Activated CD4-positive, alpha-beta T cell treated with anti-CD3 and anti-CD28 coated beads, Interleukin-2, amount 50 U/mL, for 4 hours (primary cell): ENCODE results near the gene COX11.

Source experiments
- DNase-seq, 2 experiments: peaks; one replicate each; pipeline ENCODE4 v3.0.0-alpha.2; 2020

The COX11 gene

DNA sequence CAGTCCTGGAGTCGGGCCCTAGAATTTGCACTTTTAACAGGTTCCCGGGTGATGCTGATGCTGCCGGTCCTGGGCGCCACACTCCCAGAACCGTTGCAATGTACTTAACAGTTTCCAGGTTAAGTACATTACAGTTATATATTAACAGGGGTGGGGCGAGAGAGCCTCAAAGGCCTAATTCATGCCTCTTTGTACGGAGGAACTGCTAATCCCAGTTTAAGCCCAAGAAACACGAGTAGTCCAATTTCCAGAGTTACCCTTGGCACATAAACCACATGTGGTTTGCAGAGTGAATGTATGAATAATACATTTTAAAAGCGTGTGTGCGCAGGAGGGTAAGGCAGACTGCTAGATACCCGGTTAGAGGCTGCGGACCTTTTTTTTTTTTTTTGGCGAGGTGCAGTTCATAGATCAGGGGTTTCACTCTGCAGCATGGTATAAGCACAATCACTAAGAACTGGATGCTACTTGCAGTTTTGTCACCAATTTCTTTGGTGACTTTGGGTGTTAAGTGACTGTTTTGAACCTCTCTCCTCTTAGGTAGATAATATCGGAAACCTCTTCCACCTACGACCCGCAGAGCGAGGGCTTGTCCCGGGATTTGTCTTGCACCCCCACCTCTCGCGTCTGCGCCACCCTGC lies 713 bp downstream of the COX11 start:
- no peak for DNase-seq

- no peak for DNase-seq
These were observed 11.7 kb downstream of the COX11 start for GRCh38 chr17:54956791-54957190.

DNA sequence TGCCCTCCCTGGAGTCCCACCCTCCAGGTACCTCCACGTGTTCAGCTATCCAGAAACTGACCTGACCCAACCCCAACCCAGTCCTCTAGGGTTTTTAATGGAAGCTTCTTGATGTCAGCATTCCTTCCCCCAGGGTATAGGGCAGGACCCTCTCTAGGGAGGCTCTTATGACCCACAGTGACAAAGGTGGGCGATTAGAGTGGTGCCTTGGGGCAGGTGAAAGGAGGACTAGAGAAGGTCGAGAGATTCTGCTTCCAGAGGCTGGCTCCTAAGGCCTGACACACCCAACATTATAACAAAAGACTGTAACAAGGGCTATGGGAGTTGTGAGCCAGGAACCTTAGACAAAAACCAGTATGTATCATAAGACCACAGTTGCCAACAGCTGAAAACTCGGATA lies 17.2 kb downstream of the COX11 start:
- DNase-seq: no peak

GRCh38 chr17:54950116-54950515 lies 18.3 kb downstream of the COX11 start:
- DNase-seq: no peak

DNA sequence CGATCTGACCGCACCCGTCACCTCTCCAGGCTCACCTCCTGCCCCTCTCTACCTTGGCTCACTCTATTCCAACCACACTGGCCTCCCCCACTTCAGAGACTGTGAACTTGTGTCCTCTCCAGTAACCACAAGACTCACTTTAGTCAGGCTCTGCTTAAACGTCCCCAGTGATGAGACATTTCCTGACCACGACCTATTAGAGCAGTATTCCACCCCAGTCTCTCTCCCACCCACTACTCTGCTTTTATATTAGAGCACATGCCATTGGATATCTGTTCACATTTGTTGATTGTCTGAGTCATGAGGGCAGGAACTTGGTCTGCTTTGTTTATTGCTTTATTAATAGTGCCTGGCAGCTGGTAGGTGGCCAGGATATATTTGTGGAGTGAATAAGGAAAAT lies 20.1 kb downstream of the COX11 start:
- DNase-seq: no peak

- no peak for DNase-seq
These were observed 21.1 kb downstream of the COX11 start for GRCh38 chr17:54947396-54947795.

DNA sequence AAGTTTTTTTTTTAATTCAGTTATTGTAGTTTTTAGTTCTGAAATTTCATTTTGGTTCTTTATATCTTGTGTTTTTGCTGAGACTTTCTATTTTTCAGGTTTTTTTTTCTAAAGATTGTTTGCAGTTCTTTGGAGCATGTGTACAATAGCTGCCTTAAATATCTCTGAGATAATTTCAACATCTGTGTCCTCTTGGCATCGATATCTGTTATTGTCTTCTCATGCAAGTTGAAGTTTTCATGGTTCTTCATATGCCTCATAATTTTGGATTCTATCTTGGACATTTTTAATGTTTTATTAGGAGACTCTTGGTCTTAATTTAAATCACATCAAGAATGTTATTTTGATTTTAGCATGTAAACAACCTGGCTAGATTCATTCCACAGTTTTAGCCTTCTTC lies 22.8 kb downstream of the COX11 start:
- no peak for DNase-seq

GRCh38 chr17:54945231-54945630 lies 23.2 kb downstream of the COX11 start:
- no peak for DNase-seq

GRCh38 chr17:54944796-54945195 lies 23.7 kb downstream of the COX11 start:
- DNase-seq: no peak

- no peak for DNase-seq
These were observed 27.2 kb downstream of the COX11 start for GRCh38 chr17:54941285-54941684.

DNA sequence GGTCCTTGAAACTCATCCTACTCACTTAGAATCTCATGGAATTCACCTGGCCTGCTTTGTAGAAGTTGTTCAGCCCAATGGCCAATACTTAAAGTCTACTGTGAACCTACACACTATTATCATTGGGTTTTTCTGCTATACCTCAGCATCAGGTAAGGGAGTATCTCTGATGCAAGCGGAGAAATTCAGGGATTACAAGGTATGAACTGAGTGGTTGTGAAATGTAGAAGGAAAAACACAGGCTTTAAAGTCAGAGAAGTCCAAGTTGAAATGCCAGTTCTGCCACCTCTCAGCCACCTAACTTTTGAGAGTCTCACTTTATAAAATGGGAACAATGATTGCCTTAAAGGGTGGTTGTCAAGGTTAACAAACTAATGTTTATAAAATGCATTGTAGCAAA lies 31.0 kb downstream of the COX11 start:
- DNase-seq: no peak

DNA sequence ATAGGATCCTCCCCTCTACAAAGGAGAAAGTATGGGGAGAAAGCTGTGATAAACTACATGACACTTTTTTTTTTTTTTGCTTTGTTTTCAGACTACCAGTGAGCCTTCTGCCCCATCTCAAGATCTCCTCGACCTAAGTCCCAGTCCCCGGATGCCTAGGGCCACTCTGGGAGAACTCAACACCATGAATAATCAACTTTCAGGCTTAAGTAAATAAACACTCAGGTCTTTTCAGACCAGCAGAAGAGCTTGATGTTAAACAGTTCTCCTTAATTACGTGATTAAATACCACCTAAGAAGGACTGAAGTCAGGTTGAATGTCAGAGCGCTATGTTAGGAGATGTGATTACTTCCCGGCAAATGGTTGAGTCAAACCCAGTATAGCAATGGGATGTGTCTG lies 31.4 kb downstream of the COX11 start:
- no peak for DNase-seq

DNA sequence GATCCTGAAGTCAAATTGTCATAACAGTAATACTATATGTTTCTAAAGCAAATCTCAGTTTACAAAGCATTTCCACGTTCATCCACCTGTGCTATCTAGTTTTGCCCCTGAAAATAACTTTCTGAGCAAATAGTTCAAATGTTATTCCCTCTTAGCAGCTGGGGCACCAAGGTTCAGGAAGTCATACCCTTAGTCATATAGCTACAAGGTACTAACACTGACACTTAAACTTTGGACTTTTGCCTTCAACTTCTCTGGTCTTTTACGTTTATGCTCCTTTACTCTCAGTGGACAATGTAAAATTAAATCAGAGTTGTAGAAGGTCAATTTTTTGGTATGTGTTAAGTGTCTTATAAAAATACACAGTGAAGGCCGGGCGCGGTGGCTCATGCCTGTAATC lies 33.0 kb downstream of the COX11 start:
- no peak for DNase-seq

- DNase-seq: no peak
These were observed 34.5 kb downstream of the COX11 start for GRCh38 chr17:54933921-54934320.

DNA sequence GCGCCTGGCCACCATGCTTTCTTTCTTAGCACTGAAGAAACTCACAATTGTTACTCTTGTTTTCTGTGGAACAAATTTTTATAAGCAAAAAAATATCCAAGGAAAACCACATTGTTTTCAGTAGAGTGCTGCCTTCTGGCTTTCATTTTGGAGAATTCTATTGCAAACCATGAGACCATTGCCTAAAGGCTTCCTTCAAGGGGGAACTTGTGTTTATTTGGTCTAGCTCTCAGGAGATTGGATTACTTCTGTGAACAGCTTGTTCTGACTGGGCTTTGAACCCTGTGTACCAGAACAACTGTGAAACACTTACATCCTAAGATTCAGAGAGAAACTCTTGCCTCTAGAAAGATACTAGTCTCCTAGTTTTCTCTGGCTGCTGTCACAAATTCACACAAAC lies 35.7 kb downstream of the COX11 start:
- DNase-seq: no peak

DNA sequence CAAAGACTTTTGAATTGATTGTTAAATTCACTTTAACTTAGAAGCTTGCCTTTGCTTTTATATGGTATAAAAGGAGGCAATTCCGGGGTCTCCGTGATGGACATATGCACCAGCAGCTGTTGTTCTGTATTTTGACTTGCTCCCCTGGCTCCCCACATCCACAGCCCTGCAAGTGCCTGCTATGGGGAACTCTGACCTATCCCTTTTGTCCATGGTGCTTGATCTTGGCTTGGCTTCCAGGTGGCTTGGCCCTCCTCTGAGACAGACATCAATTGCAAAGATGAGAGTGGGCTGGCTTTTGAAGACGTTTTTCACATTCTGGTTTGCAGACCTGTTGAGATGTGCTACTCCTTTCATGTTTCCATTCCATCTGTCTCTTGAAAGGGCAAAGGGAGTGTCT lies 40.9 kb downstream of the COX11 start:
- DNase-seq: no peak

- DNase-seq: no peak
These were observed 44.0 kb downstream of the COX11 start for GRCh38 chr17:54924405-54924804.

- no peak for DNase-seq
These were observed 47.6 kb downstream of the COX11 start for GRCh38 chr17:54920819-54921218.

DNA sequence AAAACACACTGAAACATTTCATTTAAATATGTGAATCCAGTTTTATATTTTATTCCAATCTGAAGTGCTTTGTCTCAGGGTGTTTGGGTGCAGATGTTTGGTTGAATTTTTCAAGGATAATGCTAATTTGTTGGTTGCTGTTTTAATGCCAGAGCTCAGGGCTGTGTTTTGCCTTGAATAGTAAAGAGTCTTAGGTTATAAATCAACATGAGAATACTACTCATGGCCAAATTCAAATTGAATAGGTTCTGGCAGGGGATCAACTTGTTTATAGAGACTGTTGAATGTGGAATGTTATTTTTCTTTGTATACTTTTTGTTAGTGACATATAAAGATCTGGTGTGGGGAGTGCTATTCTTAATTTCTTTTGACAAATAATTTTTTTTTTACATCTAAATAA lies 49.0 kb downstream of the COX11 start:
- DNase-seq: no peak

GRCh38 chr17:54916721-54917120 lies 51.7 kb downstream of the COX11 start:
- DNase-seq: no peak
